NCI-H1436 treated with DMSO at 0.1 percent for 48 hours (cell line): ENCODE results near the gene TRPM1.

Source experiments
- DNase-seq: peaks from one replicate; lab custom pipeline; 2025; lab: John Stamatoyannopoulos, UW

Gene TRPM1

GRCh38 chr15:31101262-31102038, at the start of gene TRPM1:
Gene TRPM1 (minus strand): TSS chr15:31101725. CDS start chr15:31081355, 20,370 bp downstream.
- DNase-seq: no peak

DNA sequence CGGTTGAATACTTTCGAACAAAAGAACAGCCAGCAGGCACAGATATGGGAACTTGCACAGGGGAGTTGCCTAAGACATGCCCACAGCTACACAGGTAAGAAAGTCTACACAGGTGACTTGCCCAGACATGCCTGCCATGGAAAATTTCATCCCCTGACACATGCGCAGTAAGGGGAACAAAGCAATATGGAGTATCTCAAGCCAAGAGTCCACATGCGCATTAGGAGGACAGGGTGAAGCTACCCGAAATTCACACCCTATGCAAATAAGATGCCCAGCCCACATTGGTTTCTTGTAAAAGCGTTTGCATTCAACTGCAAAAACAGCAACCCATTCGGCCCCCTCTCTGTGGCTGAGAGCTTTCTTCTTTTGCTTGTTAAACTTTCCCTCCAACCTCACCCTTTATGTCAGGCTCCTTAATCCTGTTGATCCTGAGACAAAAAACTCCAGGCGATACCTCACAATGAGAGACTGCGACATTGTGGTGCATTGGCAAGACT, 49.3 kb upstream of the TRPM1 start:
- DNase-seq: no peak

DNA sequence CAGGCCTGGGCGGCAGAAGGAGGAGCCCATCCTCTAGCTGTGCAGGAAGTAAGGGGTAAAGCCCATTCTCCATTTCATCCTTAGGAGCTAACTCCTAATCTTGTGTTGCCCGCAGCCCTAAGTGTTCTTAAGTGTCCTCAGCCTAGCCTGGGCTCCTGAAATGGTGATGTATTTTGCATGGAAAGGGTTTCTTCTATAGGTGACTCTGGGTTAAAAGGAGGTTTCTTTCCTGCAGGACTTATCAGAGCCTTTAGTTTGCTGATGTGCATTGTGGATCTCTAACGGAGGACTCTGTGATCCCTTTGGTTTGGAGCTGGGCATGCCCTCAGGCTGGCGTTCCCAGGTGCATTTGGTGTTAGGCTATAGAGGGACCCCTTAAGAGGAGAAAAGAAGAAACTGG, 48.5 kb upstream of the TRPM1 start:
- DNase-seq: no peak

DNA sequence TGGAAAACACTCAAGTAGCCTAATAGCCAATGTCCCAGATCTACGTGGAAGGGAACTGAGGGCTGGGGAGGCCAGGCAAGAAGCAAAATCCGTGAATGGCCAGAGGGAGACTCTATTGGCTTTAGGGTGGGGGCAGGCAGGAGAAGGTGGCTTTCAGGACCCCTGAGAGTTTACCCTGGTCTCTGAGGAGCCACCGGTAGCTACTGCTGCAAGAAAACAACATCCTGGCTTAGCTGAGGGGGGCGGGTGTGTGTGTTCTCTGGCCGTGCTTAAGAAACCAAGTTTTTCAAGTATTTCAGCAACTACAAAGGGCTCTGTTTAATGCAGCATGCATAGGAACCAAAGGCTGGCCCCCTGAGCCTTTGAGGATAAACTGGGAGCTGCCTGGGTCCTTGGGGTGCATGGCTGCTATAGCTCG, 47.6 kb upstream of the TRPM1 start:
- no peak for DNase-seq

- no peak for DNase-seq
These were observed 47.0 kb upstream of the TRPM1 start for GRCh38 chr15:31148297-31149087.

GRCh38 chr15:31147944-31148296, 46.4 kb upstream of the TRPM1 start:
- no peak for DNase-seq

DNA sequence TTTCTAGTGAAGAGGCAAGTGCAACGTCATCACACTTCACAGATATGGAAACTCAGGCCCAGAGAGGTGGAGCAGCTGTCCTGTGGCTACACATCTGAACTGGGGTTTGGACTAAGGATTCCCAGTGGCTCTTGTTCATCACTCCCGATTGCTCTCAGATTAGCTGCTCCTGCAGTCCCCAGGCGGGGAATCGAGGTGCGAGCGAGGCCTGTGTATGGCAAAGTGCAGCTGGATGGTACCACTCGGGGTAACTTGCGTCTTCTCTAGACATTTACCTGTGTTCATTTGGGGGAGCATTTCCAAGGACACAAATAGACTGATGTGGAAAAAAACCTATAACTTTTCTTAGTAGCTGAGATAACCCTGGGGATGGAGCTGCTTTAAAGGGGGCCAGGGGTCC, 45.9 kb upstream of the TRPM1 start:
- DNase-seq: no peak

DNA sequence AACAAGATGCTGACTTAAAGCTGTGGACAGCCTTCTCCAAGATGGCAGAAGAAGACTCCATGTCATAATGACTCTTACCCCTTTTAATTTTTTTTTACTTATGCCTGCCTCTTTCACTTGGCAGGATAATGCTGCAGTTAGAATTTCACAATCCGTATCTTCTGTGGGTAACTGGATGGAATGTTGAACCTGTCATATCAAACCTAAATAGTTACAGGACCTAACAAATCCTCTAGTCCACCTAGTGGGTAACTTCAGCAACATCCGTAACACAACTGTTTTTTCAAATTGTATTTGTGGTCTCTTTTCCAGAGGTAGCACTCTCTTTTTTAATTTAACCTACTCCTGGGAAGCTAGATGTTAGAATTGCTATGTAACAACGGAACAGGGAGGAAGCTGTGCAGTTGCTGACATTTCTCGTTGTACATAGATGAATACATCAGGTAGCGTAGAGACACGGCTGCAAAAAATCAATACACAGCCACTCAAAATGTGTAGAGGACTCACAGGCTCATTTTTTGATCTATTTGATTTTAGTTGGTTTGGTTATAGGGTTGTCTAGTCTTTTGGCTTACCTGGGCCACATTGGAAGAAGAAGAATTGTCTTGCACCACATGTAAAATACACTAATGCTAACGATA, 43.9 kb upstream of the TRPM1 start:
- DNase-seq: no peak

- no peak for DNase-seq
These were observed 40.3 kb upstream of the TRPM1 start for GRCh38 chr15:31141792-31142191.

- no peak for DNase-seq
These were observed 35.2 kb upstream of the TRPM1 start for GRCh38 chr15:31136607-31137328.

- no peak for DNase-seq
These were observed 34.5 kb upstream of the TRPM1 start for GRCh38 chr15:31136016-31136415.

DNA sequence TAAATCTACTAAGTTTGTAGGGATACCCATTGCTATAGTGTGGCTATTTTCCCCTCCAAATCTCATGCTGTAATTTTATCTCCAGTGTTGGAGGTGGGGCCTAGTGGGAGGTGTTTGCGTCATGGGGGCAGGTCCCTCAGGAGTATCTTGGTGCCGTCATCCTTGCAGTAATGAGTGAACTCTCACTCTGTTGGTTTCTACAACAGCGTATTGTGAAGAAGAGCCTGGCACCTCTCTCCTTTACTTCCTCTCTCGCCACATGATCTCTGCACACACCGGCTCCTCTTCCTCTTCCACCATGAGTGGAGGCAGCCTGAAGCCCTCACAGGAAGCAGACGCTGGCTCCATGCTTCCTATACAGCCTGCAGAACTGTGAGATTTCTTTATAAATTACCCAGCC, 34.0 kb upstream of the TRPM1 start:
- DNase-seq: no peak

DNA sequence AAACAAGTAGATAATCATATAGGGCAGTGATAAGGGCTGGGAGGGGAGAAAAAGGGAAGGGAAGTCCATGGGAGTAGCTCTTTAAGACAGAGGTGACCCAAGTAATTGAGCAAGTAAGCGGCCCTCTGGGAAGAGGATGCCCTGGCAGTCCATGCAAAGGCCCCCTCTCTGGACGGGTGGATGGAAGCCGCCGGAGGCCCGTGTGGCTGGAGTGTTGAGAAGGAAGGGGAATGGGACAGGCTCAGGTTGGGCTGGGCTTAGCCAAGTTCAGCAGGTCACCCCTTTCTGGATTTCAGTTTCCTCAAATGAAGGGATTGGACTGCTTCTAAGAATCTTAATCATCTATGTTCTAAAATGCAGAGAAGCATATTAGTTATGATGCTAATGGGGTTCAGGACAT, 32.4 kb upstream of the TRPM1 start:
- DNase-seq: no peak

DNA sequence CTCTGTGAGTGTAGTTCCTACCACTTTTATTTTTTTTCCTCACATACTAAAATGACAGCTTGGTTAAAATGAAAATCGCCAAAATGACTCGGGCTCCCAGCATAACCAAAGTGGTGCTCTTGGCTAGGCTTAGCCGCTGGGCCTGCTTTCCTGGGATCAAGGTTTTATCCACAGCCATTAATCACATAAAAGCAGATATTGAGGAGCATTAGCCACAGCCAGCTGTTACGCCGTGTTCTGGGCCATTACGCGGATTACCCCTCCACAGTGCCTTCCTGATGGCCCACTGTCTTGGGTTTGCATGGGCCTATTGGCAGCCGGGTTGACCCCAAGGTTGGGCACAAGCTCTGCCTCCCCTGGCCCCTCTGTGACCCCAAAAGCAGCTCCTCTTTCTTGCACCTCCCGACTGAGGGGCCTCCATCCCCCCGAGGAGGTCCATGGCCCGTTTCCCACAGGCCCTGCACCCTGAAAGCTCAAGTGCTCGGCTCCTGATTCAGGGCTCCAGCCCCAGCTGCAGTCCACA, 30.4 kb upstream of the TRPM1 start:
- no peak for DNase-seq

DNA sequence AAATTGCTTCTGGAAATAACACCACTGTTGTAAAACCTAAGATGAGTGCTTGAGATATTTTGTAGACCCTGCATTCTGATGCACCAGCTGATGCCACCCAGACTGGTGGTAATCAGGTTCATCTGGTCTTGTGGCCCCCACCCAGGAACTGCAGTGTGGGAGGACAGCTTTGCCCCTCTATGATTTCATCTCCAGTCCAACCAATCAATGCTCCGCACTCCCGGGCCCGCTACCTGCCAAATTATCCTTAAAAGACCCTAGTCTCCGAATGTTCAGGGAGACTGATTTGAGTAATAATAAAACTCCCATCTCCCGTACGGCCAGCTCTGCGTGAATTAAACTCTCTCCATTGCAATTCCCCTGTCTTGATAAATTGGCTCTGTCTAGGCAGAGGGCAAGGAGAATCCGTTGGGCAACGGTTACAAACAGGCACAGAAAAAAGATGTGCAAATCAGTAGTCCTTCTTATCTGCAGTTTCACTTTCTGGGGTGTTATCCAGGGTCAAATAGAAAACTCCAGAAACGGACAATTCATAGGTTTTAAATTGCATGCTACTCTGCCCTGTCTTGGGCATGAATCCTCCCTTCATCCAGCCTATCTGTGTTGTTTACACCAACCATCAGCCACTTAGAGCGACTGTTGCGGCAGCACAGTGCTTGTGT, 29.2 kb upstream of the TRPM1 start:
- DNase-seq: no peak

DNA sequence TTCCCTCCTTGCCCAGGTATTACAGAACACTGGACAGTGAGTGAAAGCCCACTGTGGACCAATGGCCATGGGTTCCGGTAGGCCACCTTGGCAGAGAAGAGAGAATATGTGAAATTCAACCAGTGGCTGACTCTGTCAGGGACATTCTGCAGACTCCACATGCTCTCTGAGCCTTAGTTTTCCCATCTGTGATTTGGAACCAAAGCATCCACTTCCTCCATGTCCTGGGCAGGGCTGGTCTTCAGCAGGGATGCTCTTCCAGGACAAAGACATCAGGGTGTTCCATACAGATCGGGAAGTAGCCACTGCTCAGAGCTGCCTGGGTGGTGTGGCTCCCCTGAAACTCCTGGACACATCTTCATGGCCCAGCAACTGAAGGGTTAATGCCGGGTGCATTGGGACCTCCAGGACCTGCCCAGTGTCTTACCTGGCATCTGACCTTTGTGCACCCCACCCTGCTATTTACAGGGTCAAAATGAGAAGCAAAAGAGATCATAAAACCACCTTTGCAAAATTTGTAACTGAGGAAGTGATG, 28.3 kb upstream of the TRPM1 start:
- no peak for DNase-seq

DNA sequence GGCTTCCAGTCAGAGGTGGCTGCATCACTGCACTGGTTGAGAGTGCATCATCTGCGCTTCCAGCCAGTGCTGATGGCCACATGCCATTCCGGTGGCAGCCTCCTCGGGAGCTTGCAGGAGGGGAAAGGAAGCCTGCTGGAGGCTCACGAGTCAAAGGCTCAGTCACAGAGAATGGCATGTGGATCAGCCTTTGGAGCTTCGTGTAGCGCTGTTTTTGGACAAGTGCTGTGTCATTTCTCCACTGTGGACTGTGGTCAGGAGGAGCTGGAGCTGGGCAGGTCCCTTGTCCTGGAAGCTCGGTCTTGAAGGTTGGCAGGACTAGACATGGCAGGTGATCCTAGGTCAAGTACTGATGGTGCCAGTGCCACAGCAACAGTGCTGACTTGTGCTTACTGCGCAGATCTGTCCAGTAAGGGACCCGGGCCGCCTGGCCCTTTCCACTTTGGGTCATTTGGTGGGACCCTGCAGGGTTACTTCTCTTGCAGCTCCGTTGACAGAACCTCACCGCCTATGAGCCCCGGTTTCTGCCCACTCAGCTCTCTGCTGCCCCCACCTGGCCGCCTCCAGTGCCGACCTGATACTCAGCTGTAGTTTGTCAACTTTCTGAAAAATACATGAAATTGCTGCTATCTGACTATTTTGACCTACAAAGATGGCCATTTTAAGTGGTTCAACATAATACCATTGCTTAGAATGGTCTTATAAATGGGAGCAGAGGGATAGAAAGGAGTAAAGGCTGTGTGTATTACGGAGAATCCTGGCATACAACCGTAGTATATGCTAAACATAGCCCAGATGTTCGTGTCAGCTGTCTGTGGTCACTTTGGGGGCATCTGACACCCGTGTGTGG, 27.6 kb upstream of the TRPM1 start:
- DNase-seq: no peak

- DNase-seq: no peak
These were observed 27.0 kb upstream of the TRPM1 start for GRCh38 chr15:31128477-31128876.

GRCh38 chr15:31127596-31128261, 26.2 kb upstream of the TRPM1 start:
- DNase-seq: no peak

- no peak for DNase-seq
These were observed 23.5 kb upstream of the TRPM1 start for GRCh38 chr15:31125061-31125460.
